Activated naive CD4-positive, alpha-beta T cell treated with anti-CD3 and anti-CD28 coated beads for 36 hours (primary cell): ENCODE results near the gene POLE3. TPM values are rescaled to one million over a fixed set of nuclear protein-coding genes. Genes with fewer than 3 reads are reported as not detected.
A peak's percentile ranks its signal among the peaks of the same experiment; 100 is the strongest.
"Not testable (repeated sequence)": the region's sequence is repeated elsewhere in the genome, so short reads cannot be mapped to it uniquely, and the experiment has no call there.

Source experiments
- CTCF ChIA-PET: fragments of 350-600 bp; sonication (Branson Sonifier 250); formaldehyde crosslinking; loops from one replicate; lab custom pipeline; 2021; ENCODE audit warnings: antibody characterized with exemption; lab: Charles Lee
- DNase-seq: peaks from one replicate; pipeline ENCODE4 v3.0.0-alpha.2; 2020
- H3K27ac Mint-ChIP-seq: one replicate; pipeline ENCODE4 v1.8.0; 2021; ENCODE audit warnings: mild to moderate bottlenecking, mixed read lengths
- H3K27me3 Mint-ChIP-seq: one replicate; pipeline ENCODE4 v1.8.0; 2021; ENCODE audit warnings: low read depth, mixed read lengths
- H3K36me3 Mint-ChIP-seq: one replicate; pipeline ENCODE4 v1.8.0; 2021; ENCODE audit warnings: low read depth, mixed read lengths
- H3K4me1 Mint-ChIP-seq: one replicate; pipeline ENCODE4 v1.8.0; 2021; ENCODE audit warnings: low read depth, mixed read lengths
- H3K4me3 Mint-ChIP-seq: one replicate; pipeline ENCODE4 v1.8.0; 2021; ENCODE audit warnings: mild to moderate bottlenecking, moderate library complexity, mixed read lengths
- H3K9me3 Mint-ChIP-seq: one replicate; pipeline ENCODE4 v1.8.0; 2021; ENCODE audit warnings: mixed read lengths
- intact Hi-C: fragments of 100-400 bp; cut with micrococcal nuclease; formaldehyde crosslinking; loops from one replicate; pipeline ENCODE4 v1.15.1; 2023
- total RNA-seq, 2 experiments: library from RNA; stranded (reverse); gene quantifications; one replicate each; pipeline ENCODE4 v1.2.3, GENCODE V29; 2021

The POLE3 gene, protein sequence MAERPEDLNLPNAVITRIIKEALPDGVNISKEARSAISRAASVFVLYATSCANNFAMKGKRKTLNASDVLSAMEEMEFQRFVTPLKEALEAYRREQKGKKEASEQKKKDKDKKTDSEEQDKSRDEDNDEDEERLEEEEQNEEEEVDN
- total RNA-seq: 10 to 100 TPM; 34.1 to 37.4 TPM

DNA sequence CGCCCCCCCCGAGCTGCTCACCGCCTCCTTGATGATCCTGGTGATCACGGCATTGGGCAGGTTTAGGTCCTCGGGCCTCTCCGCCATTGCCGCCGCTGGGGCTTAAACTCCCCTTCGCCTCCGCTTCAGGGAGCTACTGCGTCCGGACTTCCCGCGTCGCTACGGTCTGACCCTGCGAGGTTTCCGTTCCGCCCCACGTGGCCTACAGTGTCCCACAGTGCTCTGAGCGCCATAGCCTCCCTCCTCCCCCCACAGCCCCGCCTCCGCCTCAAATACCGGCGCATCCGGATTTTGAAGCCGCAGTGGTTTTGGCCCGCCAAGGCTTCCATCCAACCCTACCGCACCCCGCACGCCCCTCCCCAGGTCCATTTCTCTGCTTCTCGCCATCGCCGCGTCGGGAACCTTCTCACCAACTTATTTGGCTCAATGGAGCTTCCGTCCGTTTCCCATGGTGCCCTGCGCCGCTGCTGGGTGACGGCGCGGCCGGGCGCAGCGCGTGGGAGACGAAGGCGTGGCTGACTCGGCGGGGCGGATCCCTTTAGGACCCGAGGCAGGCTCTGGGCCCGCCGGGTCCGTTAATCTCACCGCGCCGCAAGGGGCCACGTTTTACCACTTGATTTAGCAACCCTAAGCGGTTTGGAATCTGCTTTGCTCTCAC lies at the start of gene POLE3, which contains the start of gene C9orf43:
POLE3 (minus strand) TSS at position 469 of the 658 bp plus-strand sequence; CDS start at position 87, 382 bp downstream.
C9orf43 (plus strand) TSS at position 541 of the 658 bp plus-strand sequence. CDS start 2,747 bp downstream, outside the sequence.
- Mint-ChIP-seq H3K4me3 (peak within 1 kb of the TSS; percentile 99), H3K27me3 (no peaks in the 10 kb centered on the region)
- CTCF ChIA-PET: interaction anchor here (0.6 to 2.4 kb wide), 10 partner anchors 9 to 245 kb away, joined by 3 to 13 read pairs (median 4); partner anchors contain the start of gene ALAD

DNA sequence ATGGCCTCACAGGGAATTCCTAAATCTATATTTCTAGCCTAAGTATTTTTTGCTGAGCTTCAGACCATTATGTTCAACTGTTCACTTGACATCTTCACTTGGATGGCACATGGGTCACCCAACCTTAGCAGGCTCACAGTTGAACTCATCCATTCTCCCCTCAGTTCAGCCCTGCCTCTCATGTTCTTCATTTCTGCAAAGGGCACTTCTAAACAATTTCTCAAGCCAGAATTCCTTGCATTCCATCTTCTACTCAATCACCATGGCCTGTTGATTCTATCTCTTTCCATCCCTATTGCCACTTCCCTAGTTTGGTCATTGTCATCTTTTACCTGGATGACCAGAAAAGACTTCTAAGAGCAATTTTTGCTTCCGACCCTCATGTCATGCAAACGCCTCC lies 45.8 kb upstream of the POLE3 start:
- Mint-ChIP-seq H3K4me3 (no peak overlapping the region), H3K4me1 (peaks cover 4% of the 10 kb centered on the region), H3K9me3 (no peaks in the 10 kb centered on the region), H3K27me3 (no peaks in the 10 kb centered on the region), H3K27ac (no peak overlapping the region), H3K36me3 (no peaks in the 10 kb centered on the region)
- intact Hi-C loops: no loop called here
- DNase-seq: no peak
- CTCF ChIA-PET: interaction anchor here (1.1 kb wide), 1 partner anchor 135 kb away, joined by 3 read pairs; no protein-coding TSS in a partner anchor

More for the DNA sequence above, at the start of gene POLE3, which contains the start of gene C9orf43:
- DNase-seq: peak; percentile 97
- Mint-ChIP-seq H3K9me3 (no peaks in the 10 kb centered on the region), H3K4me1 (peaks cover 38% of the 10 kb centered on the region), H3K36me3 (peaks cover 27% of the 10 kb centered on the region), H3K27ac (peak within 1 kb of the TSS; percentile 100)
- intact Hi-C loops: loop anchor here (1.0 to 2.0 kb wide), 10 partner anchors 8 to 254 kb away; partner anchors contain the start of genes CDC26, FKBP15, PRPF4 and SLC31A1

DNA sequence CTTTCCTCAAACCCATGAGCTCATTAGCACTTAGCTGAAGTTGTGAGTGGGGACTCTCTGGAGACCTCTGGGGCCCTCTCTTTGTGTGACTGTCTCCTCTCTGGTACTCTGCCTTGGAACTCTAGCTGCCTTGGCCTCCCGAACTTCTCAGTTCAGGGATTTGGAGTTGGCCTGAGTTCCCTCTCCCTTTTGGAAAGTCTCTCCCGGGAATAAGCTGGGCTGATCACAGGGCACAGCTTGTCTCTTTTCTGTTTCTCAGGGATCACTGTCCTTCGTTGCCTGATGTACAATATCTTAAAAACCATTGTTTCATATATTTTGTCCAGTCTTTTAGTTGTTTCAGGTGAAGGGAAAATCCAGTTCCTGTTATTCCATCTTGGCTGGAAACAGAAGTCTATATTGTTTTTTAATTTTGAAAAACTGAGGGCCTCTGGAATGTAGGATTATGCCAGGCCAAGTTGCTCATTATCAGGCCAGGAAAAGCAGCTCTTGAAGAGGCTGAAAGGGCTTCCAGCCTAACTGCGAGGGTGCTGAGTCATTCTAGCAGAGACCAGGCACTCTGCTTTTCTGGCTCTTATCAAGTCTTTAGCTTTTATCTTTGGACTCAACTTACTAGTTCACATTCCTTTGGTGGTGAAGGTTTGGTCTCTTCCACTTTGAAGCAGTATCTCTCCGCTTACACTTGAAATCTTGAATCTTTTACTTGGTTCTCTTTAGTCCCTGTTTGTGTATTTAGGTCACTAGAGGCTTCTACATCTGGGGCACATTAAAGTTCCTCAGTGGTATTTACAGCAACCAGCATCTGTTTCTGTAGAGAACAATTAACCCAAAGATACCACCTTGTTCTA lies 44.7 kb upstream of the POLE3 start:
- CTCF ChIA-PET: interaction anchor here (0.7 to 2.5 kb wide), 11 partner anchors 9 to 330 kb away, joined by 3 to 20 read pairs (median 4); partner anchors contain the start of gene ALAD
- Mint-ChIP-seq H3K9me3 (no peaks in the 10 kb centered on the region), H3K4me3 (no peak overlapping the region), H3K27ac (no peak overlapping the region), H3K27me3 (no peaks in the 10 kb centered on the region), H3K36me3 (no peaks in the 10 kb centered on the region), H3K4me1 (peaks cover 4% of the 10 kb centered on the region)
- intact Hi-C loops: loop anchor here (2.0 kb wide), 2 partner anchors 64 to 128 kb away; no protein-coding TSS in a partner anchor
- DNase-seq: peak; percentile 31

DNA sequence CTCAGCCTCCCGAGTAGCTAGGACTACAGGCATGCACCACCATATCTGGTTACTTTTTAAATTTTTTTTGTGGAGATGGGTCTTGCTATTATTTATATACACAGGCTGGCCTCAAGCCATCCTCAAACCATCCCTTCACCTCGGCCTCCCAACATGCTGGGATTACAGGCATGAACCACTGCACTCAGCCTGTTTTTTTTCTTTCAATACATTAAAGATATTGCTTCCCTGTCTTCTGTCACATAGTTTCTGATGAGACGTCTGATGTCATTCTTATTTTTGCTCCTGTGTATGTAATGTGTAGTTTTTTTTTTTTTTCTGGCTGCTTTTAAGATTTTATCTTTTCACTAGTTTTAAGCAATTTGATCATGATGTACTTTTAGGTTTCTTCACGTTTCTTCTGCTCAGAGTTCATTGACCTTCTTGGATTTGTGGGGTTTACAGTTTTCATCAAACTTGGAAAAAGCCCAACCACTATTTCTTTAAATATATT lies 41.7 kb upstream of the POLE3 start:
- no peak for DNase-seq
- Mint-ChIP-seq H3K36me3 (no peaks in the 10 kb centered on the region), H3K27ac (no peak overlapping the region), H3K9me3 (no peaks in the 10 kb centered on the region), H3K4me1 (peaks cover 4% of the 10 kb centered on the region), H3K4me3 (no peak overlapping the region), H3K27me3 (no peaks in the 10 kb centered on the region)
- CTCF ChIA-PET: interaction anchor here (0.7 to 2.1 kb wide), 6 partner anchors 65 to 231 kb away, joined by 3 to 6 read pairs (median 4); no protein-coding TSS in a partner anchor
- intact Hi-C loops: no loop called here

DNA sequence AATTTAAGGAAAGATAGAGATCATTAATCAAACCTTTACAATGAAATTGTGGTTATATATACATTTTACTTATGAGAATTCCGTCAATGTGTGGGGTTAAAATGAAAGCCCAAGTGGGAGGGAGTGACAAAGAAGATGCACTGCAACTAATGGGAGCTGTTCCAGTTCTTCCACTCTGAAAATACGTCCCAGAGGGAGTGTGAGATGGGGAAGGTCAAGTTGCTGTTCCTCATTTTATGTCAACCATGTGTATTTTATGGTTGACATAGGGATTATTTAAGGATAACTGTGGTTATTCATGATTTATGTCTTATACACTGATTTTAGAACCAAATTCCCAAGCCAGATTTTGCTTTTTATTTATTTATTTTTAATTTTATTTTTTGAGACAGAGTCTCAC lies 38.9 kb upstream of the POLE3 start:
- Mint-ChIP-seq H3K27ac (no peak overlapping the region), H3K9me3 (no peaks in the 10 kb centered on the region), H3K4me3 (no peak overlapping the region), H3K4me1 (no peaks in the 10 kb centered on the region), H3K27me3 (no peaks in the 10 kb centered on the region), H3K36me3 (no peaks in the 10 kb centered on the region)
- no peak for DNase-seq
- intact Hi-C loops: no loop called here
- CTCF ChIA-PET: interaction anchor here (7.0 kb wide), 1 partner anchor 207 kb away, joined by 175 read pairs; no protein-coding TSS in a partner anchor

DNA sequence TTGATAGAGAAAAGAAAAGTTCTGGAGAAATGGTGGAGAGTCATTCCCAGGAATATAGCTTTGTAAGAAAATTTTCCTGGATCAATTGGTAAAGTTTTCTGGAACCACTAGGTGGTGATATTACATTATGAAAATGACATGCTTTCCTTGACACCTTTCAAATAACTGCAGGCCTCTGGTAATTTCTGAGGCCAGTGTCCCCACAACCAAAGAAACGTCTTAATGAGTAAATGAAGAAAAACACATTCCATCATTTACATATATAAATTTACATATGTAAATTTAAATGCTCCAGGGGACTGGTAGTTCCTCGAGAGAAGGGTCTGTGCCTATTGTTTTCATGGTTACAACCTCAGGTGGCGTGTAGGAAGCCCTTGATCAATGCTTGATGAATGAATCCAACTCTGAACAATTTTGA lies 35.9 kb upstream of the POLE3 start:
- no peaks in the 10 kb centered on the region for H3K9me3 Mint-ChIP-seq
- CTCF ChIA-PET: interaction anchor here (0.6 to 7.0 kb wide), 25 partner anchors 9 to 754 kb away, joined by 3 to 175 read pairs (median 5); partner anchors contain the start of genes CDC26 and PRPF4
- no peak overlapping the region for H3K27ac Mint-ChIP-seq
- DNase-seq: peak; percentile 22
- H3K4me1 Mint-ChIP-seq: no peaks in the 10 kb centered on the region
- H3K4me3 Mint-ChIP-seq: no peak overlapping the region
- no peaks in the 10 kb centered on the region for H3K27me3 Mint-ChIP-seq
- intact Hi-C loops: loop anchor here (1.0 to 2.0 kb wide), 7 partner anchors 66 to 212 kb away; no protein-coding TSS in a partner anchor
- no peaks in the 10 kb centered on the region for H3K36me3 Mint-ChIP-seq

DNA sequence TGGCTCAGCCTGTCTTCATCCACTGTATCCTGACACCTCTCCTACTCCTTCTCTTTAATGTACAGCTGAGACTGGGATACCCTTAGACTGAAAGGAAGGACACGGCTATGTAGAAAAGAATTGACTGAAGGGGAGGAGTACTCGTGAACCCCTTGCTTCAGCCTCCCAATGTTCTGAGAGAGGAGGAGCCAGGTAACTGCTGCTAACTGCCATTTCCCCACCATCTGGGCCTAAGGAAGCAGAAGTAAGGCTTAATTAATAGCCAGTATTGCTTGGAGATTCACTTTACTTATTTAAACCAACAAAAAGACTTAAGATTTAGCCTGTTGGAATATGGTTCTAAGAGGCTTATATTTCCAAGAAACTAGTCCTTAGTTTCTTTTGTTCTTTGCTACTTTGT lies 34.3 kb upstream of the POLE3 start:
- intact Hi-C loops: no loop called here
- H3K4me3 Mint-ChIP-seq: no peak overlapping the region
- DNase-seq: no peak

DNA sequence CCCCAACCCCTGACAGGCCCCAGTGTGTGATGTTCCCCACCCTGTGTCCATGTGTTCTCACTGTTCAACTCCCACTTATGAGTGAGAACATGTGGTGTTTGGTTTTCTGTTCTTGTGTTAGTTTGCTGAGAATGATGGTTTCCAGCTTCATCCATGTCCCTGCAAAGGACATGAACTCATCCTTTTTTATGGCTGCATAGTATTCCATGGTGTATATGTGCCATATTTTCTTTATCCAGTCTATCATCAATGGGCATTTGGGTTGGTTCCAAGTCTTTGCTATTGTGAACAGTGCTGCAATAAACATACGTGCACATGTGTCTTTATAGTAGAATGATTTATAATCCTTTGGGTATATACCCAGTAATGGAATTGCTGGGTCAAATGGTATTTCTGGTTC lies 27.2 kb upstream of the POLE3 start:
- H3K4me1 Mint-ChIP-seq, H3K9me3 Mint-ChIP-seq, intact Hi-C loops, H3K4me3 Mint-ChIP-seq, DNase-seq, CTCF ChIA-PET, H3K27ac Mint-ChIP-seq, H3K36me3 Mint-ChIP-seq, H3K27me3 Mint-ChIP-seq: not testable (repeated sequence)

More for the DNA sequence above, 34.3 kb upstream of the POLE3 start:
- no peaks in the 10 kb centered on the region for H3K9me3 Mint-ChIP-seq
- no peaks in the 10 kb centered on the region for H3K36me3 Mint-ChIP-seq
- no peaks in the 10 kb centered on the region for H3K4me1 Mint-ChIP-seq
- CTCF ChIA-PET: interaction anchor here (0.6 to 7.0 kb wide), 8 partner anchors 19 to 216 kb away, joined by 3 to 175 read pairs (median 8); partner anchors contain the start of genes CDC26 and PRPF4
- no peaks in the 10 kb centered on the region for H3K27me3 Mint-ChIP-seq
- no peak overlapping the region for H3K27ac Mint-ChIP-seq

DNA sequence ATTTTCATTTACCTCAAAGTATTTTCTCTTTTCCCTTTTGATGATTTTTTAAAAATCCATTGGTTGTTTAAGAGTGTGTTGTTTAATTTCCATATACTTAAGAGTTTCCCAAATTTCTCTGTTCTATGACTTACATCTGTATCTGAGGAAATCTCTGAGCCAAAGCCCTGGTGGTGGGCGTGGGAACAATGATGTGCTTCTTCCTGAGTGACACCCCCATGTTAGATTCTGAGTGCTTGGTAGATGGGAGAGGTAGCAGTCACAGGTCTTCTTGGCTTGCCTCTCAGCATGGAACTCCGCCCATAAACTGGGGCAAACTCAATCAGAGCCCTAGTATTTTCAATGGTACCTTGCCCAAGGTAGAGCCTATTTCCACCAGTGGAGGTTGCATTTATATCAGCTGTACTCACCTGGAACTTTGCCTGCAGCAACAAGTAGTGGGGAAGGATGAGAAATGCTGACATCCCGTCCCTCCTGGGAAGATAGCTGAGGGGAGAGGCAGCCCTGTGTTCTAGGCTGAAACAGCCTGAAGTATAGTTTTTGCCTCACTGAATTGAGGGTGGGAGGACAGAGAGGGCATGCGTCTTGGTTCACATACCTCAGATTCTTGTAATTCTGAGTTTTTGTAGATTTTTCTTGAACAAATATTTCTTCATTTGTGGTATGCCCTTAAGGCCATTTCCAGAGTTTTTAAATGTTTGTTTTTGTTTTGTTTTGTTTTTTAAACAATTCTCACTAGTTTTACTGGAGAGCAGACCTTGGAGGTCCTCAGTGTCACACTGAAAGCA lies 26.4 kb upstream of the POLE3 start:
- Mint-ChIP-seq H3K27me3 (no peaks in the 10 kb centered on the region), H3K4me3 (no peak overlapping the region), H3K9me3 (no peaks in the 10 kb centered on the region), H3K36me3 (no peaks in the 10 kb centered on the region), H3K4me1 (no peaks in the 10 kb centered on the region), H3K27ac (no peak overlapping the region)
- no peak for DNase-seq
- CTCF ChIA-PET: interaction anchor here (0.7 to 1.2 kb wide), 3 partner anchors 165 to 221 kb away, joined by 3 to 4 read pairs (median 4); no protein-coding TSS in a partner anchor
- intact Hi-C loops: no loop called here

DNA sequence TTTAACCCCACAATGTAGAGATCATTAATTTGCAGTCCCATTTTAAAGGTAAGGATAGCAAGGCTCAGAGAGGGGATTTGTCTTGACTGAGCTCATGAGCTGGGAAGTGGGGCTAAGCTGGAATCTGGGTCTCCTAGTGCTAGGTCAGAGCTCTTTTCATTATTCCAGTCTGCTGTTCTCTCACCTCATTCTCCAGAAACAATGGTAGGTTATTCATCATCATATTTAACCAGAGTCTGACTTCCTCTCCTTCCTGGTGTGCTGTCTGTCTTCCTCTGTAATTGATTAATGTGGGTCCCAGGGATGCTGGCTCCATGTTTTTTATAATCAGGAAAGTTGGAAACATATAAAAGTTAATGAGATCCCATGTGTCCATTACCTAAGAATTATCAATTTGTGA lies 20.7 kb upstream of the POLE3 start:
- no peaks in the 10 kb centered on the region for H3K36me3 Mint-ChIP-seq
- H3K27ac Mint-ChIP-seq: no peak overlapping the region
- intact Hi-C loops: no loop called here
- no peaks in the 10 kb centered on the region for H3K4me1 Mint-ChIP-seq
- H3K9me3 Mint-ChIP-seq: no peaks in the 10 kb centered on the region
- DNase-seq: no peak
- H3K27me3 Mint-ChIP-seq: peaks cover 4% of the 10 kb centered on the region
- CTCF ChIA-PET: interaction anchor here (0.6 to 1.3 kb wide), 3 partner anchors 29 to 318 kb away, joined by 3 to 4 read pairs (median 3); no protein-coding TSS in a partner anchor
- H3K4me3 Mint-ChIP-seq: no peak overlapping the region

DNA sequence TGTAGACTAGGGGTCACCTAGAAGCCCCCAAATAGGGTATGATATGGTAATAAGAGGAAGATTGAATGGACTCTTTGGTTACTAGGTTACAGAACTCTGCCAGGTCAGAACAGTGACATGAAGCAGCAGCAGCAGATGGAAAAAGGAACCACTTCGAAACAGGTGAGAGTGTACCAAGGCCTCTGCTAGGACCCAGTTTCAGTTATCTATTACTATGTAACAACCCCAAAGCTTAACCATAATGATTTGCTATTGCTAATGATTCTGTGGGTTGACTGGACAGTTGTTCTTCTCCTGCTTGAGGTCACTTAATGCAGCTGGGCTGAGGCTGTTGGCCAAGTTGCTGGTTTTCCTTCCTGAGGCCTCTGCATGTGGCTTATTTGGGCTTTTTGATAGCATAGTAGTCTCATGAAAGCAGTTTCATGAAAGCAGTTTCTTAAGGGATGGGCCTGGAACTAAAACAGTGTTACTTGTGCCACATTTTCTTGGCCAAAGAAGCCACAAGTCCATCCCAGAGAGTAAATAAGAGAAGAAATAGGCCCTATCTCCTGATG lies 17.7 kb upstream of the POLE3 start:
- no peak for DNase-seq
- Mint-ChIP-seq H3K9me3 (no peaks in the 10 kb centered on the region), H3K27ac (no peak overlapping the region), H3K4me1 (no peaks in the 10 kb centered on the region), H3K4me3 (no peak overlapping the region), H3K27me3 (peaks cover 4% of the 10 kb centered on the region), H3K36me3 (no peaks in the 10 kb centered on the region)
- CTCF ChIA-PET: no interaction called here
- intact Hi-C loops: no loop called here
